DND-41 (cell line): ENCODE results near the gene GSG1L.

ENCODE experiments used
- ATAC-seq: fragments of 200-7000 bp; cut with Tn5 transposase; 3 replicates; pipeline ENCODE4 v1.9.1; 2021; ENCODE audit warnings: low read depth; ENCODE audit not compliant: insufficient read depth
- DNase-seq: peaks from one replicate; pipeline ENCODE4 v3.0.0-alpha.2; 2020
- H2AFZ ChIP-seq: 2 replicates; pipeline ENCODE4 v1.6.0; 2012; ENCODE audit warnings: low read depth, low read length
- H3K27ac ChIP-seq: 2 replicates; pipeline ENCODE4 v1.5.1; 2012; ENCODE audit warnings: low read length, inconsistent platforms
- H3K27me3 ChIP-seq: fragments of 200-600 bp; sonication (generic); 2 replicates; pipeline ENCODE4 v1.6.0; 2012; ENCODE audit warnings: low read length, mild to moderate bottlenecking, inconsistent platforms; ENCODE audit not compliant: insufficient read depth, poor library complexity
- H3K36me3 ChIP-seq: 2 replicates; pipeline ENCODE4 v1.5.1; 2012; ENCODE audit warnings: low read length, inconsistent platforms; ENCODE audit not compliant: insufficient read depth
- H3K4me1 ChIP-seq: 2 replicates; pipeline ENCODE4 v1.5.1; 2012; ENCODE audit warnings: mild to moderate bottlenecking, low read length; ENCODE audit not compliant: insufficient read depth
- H3K4me2 ChIP-seq: 2 replicates; pipeline ENCODE4 v1.6.0; 2012; ENCODE audit warnings: mild to moderate bottlenecking, moderate library complexity, low read length, inconsistent platforms; ENCODE audit not compliant: insufficient read depth
- H3K4me3 ChIP-seq, 2 experiments: fragments of 200-600 bp in 1 of 2; shearing (Covaris generic) in 1 of 2; 2 replicates each; pipeline ENCODE4 v1.5.1; 2012 to 2016; ENCODE audit warnings: inconsistent platforms in 2 of 2, low read length in 2 of 2, mild to moderate bottlenecking in 2 of 2, low read depth in 1 of 2, moderate library complexity in 1 of 2
- H3K79me2 ChIP-seq: 2 replicates; pipeline ENCODE4 v1.6.0; 2012; ENCODE audit warnings: low read length, inconsistent platforms; ENCODE audit not compliant: insufficient read depth
- H3K9ac ChIP-seq: 2 replicates; pipeline ENCODE4 v1.6.0; 2012; ENCODE audit warnings: low read depth, mild to moderate bottlenecking, inconsistent platforms, low read length, moderate library complexity
- H3K9me3 ChIP-seq: 2 replicates; pipeline ENCODE4 v1.5.1; 2012; ENCODE audit warnings: low read length, moderate library complexity, mild to moderate bottlenecking, inconsistent platforms; ENCODE audit not compliant: insufficient read depth, severe bottlenecking
- H4K20me1 ChIP-seq: 2 replicates; pipeline ENCODE4 v1.6.0; 2012; ENCODE audit warnings: low read length; ENCODE audit not compliant: insufficient read depth
- EZH2 ChIP-seq: IDR thresholded peaks from 3 replicates; pipeline ENCODE4 v1.6.1; 2012; ENCODE audit warnings: borderline replicate concordance, low read depth, mild to moderate bottlenecking, moderate library complexity, low read length, inconsistent platforms; ENCODE audit not compliant: severe bottlenecking
- TF ChIP-seq, protein P1 (sequence below): IDR thresholded peaks from 2 replicates; pipeline ENCODE4 v1.5.1; 2012; ENCODE audit warnings: borderline replicate concordance, low read length, moderate library complexity, mild to moderate bottlenecking; ENCODE audit not compliant: poor library complexity, severe bottlenecking; ENCODE audit errors: extremely low read depth

Gene GSG1L

GRCh38 chr16:28096983-28097899 lies 33.7 kb upstream of the GSG1L start:
- Histone ChIP-seq H4K20me1 (peaks cover 5% of the 10 kb centered on the region; the same call in 1 of the 2 replicates), H3K4me3 (no peak overlapping the region), H3K27ac (no peak overlapping the region), H3K36me3 (peaks cover 59% of the 10 kb centered on the region), H3K4me2 (no peak overlapping the region), H2AFZ (no peak overlapping the region), H3K27me3 (no peaks in the 10 kb centered on the region), H3K79me2 (no peaks in the 10 kb centered on the region), H3K4me1 (no peaks in the 10 kb centered on the region), H3K9ac (no peak overlapping the region), H3K9me3 (no peaks in the 10 kb centered on the region)
- no peak for DNase-seq
- no peak for ATAC-seq
- TF ChIP-seq EZH2 = no peak
- TF ChIP-seq, protein P1, sequence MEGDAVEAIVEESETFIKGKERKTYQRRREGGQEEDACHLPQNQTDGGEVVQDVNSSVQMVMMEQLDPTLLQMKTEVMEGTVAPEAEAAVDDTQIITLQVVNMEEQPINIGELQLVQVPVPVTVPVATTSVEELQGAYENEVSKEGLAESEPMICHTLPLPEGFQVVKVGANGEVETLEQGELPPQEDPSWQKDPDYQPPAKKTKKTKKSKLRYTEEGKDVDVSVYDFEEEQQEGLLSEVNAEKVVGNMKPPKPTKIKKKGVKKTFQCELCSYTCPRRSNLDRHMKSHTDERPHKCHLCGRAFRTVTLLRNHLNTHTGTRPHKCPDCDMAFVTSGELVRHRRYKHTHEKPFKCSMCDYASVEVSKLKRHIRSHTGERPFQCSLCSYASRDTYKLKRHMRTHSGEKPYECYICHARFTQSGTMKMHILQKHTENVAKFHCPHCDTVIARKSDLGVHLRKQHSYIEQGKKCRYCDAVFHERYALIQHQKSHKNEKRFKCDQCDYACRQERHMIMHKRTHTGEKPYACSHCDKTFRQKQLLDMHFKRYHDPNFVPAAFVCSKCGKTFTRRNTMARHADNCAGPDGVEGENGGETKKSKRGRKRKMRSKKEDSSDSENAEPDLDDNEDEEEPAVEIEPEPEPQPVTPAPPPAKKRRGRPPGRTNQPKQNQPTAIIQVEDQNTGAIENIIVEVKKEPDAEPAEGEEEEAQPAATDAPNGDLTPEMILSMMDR = no peak

DNA sequence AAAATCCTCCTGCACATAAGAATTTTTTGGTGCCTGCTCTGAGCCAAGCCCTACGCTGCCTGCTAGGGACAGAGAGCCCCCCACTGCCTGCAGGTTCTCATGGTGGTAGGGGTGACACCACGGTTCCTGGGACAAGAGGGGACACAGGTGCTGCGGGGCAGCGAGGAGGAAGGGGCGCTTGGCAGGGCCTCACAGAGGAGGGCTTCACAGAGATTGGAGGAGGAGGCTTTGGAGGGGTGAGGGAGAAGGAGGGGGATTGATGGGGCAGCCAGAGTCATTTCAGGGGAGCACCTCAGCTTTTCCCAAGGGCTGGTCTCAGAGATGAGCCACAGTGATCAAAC lies 29.8 kb upstream of the GSG1L start:
- Histone ChIP-seq H3K4me1 (no peaks in the 10 kb centered on the region), H3K9ac (no peak overlapping the region), H3K79me2 (no peaks in the 10 kb centered on the region), H3K36me3 (peaks cover 23% of the 10 kb centered on the region), H4K20me1 (peaks cover 16% of the 10 kb centered on the region), H3K27ac (no peak overlapping the region), H3K4me2 (no peak overlapping the region), H2AFZ (no peak overlapping the region), H3K27me3 (no peaks in the 10 kb centered on the region), H3K9me3 (no peaks in the 10 kb centered on the region), H3K4me3 (no peak overlapping the region)
- TF ChIP-seq, protein P1 = no peak
- TF ChIP-seq EZH2 = no peak
- no peak for ATAC-seq
- DNase-seq = no peak

GRCh38 chr16:28092721-28093384 lies 29.3 kb upstream of the GSG1L start:
- H3K4me3 ChIP-seq = no peak overlapping the region
- TF ChIP-seq, protein P1 = no peak
- no peak for TF ChIP-seq EZH2
- DNase-seq (no peak), ATAC-seq (no peak)
- no peak overlapping the region for H3K9ac ChIP-seq
- no peak overlapping the region for H2AFZ ChIP-seq
- H3K4me2 ChIP-seq = no peak overlapping the region
- peaks cover 16% of the 10 kb centered on the region for H4K20me1 ChIP-seq
- H3K27ac ChIP-seq = no peak overlapping the region
- H3K79me2 ChIP-seq = no peaks in the 10 kb centered on the region
- no peaks in the 10 kb centered on the region for H3K9me3 ChIP-seq
- peaks cover 18% of the 10 kb centered on the region for H3K36me3 ChIP-seq
- no peaks in the 10 kb centered on the region for H3K4me1 ChIP-seq
- no peaks in the 10 kb centered on the region for H3K27me3 ChIP-seq
